Right atrium auricular region (tissue), 2 donors: ENCODE results near the gene NUFIP1. TPM values are rescaled to one million over a fixed set of nuclear protein-coding genes. Genes with fewer than 3 reads are reported as not detected.

ENCODE experiments used
- DNase-seq: peaks from one replicate; pipeline ENCODE4 v3.0.0-alpha.2; 2019; ENCODE audit warnings: low spot score
- H3K27ac ChIP-seq, 2 donors: fragments of 200-600 bp; sonication (generic); 1 replicate in 1 of 2; 2 replicates in 1 of 2; pipeline ENCODE4 v1.5.1; 2016 to 2019
- H3K27me3 ChIP-seq, 2 donors: fragments of 200-600 bp; sonication (generic); one replicate each; pipeline versions ENCODE4 v1.5.1 to v1.6.0; 2017 to 2019
- H3K36me3 ChIP-seq: fragments of 200-600 bp; sonication (generic); one replicate; pipeline ENCODE4 v1.5.1; 2016
- H3K4me1 ChIP-seq, 2 donors: fragments of 200-600 bp; sonication (generic); one replicate each; pipeline versions ENCODE4 v1.5.1 to v1.6.0; 2017 to 2019
- H3K4me3 ChIP-seq, 2 donors: fragments of 200-600 bp; sonication (generic); 1 replicate in 1 of 2; 2 replicates in 1 of 2; pipeline ENCODE4 v1.5.1; 2017 to 2019; ENCODE audit warnings: mild to moderate bottlenecking in 1 of 2, moderate library complexity in 1 of 2
- H3K9me3 ChIP-seq, 2 donors: fragments of 200-600 bp; sonication (generic); one replicate each; pipeline ENCODE4 v1.5.1; 2019
- CTCF ChIP-seq, 2 donors: fragments of 200-600 bp; sonication (generic); IDR thresholded peaks; one replicate each; pipeline ENCODE4 v1.5.1; 2019; ENCODE audit warnings: antibody characterized with exemption in 2 of 2
- total RNA-seq, 2 donors: library from RNA; depleted of rRNA; stranded (reverse); fragments of >200 nt; gene quantifications; one replicate each; pipeline ENCODE4 v1.1.0, GENCODE V29; 2016

Gene NUFIP1
- total RNA-seq, 2 donors from 2014 or later: 2.2 to 2.9 TPM

DNA sequence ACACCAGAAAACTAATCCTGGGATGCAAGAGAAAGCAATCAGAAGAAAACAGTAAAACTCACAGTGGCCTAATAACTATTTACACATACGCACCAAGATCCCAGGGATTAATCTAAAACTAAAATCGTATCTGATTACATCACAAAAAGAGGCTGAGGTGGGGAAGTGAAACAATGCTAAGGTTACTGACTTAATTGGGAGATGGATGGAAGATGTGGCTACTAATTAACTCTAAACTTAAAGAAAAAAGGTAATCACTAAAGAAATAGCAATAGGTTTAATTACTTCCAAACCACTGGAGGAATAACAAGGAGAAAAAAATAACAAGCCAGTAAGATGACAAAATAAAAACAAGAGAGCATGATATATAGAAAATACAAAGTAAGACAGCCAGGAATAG, 50.4 kb downstream of the NUFIP1 start:
- Histone ChIP-seq H3K27me3 (no peaks in the 10 kb centered on the region), H3K36me3 (no peaks in the 10 kb centered on the region)

DNA sequence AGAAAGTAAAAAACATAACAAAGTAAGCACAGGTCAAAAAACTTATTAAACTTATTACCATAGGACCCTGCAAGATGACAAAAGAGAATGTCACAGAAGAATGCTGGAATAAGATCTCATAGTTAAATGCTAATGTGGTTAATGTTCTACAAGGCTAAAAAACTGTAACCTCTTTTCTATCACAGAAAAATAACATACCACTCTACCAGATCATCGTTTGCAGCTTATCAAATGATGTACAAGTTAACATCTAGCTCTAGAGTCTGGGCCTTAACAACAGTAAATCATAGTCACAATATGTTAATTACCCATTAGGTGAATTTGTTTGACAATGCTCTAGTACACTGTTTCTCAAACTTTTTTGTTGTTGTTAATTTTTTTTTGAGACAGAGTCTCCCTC, 53.0 kb downstream of the NUFIP1 start:
- Histone ChIP-seq H3K9me3 (no peaks in the 10 kb centered on the region), H3K27ac (no peak overlapping the region), H3K4me1 (peaks cover 0 to 27% of the 10 kb centered on the region in 2 donors), H3K27me3 (no peaks in the 10 kb centered on the region), H3K36me3 (no peaks in the 10 kb centered on the region), H3K4me3 (no peak overlapping the region)
- no peak for TF ChIP-seq CTCF (IDR thresholded peaks at IDR 0.05)
- no peak for DNase-seq

More for the DNA sequence above, 50.4 kb downstream of the NUFIP1 start:
- DNase-seq: no peak
- no peak overlapping the region for H3K27ac ChIP-seq
- H3K4me3 ChIP-seq: no peak overlapping the region
- H3K9me3 ChIP-seq: no peaks in the 10 kb centered on the region
- no peak for TF ChIP-seq CTCF (IDR thresholded peaks at IDR 0.05)
- peaks cover 0 to 17% of the 10 kb centered on the region in 2 donors for H3K4me1 ChIP-seq

GRCh38 chr13:44934724-44935123, 54.5 kb downstream of the NUFIP1 start:
- peaks cover 0 to 27% of the 10 kb centered on the region in 2 donors for H3K4me1 ChIP-seq
- no peak for DNase-seq
- H3K9me3 ChIP-seq: no peaks in the 10 kb centered on the region
- H3K27ac ChIP-seq: no peak overlapping the region
- H3K4me3 ChIP-seq: no peak overlapping the region
- no peaks in the 10 kb centered on the region for H3K36me3 ChIP-seq
- no peak for TF ChIP-seq CTCF (IDR thresholded peaks at IDR 0.05)
- H3K27me3 ChIP-seq: no peaks in the 10 kb centered on the region

GRCh38 chr13:44932850-44933251, 56.4 kb downstream of the NUFIP1 start:
- DNase-seq: no peak
- no peaks in the 10 kb centered on the region for H3K36me3 ChIP-seq

DNA sequence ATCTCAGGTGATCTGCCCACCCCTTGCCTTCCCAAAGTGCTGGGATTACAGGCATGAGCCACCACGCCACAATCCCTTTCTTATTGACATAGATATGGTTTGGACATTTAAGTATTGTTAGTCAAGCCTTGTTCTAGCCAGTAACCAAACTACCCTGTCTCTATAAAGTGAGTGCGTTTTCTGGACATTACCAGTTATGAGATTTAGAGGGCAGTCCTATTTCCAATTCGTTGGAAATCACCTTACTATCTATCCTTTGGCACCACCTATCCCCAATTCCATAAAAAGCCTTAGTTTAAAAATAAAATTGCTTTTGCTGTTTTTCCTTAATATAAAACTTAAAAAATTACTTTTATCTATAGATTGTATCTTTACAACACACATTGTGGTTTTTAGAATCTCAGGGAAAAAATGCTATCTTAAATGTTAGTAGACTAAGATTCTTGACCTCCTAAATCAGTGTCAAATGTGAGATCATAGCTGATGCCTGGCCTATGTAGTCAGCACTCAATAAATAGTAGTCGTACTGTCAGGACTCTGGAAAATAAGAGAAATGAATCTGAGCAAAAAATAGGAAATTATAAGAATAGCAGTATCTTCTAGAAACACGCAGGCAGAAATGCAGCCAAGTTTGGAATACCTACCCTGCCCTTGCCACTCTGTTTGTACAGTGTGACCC, 57.0 kb downstream of the NUFIP1 start:
- peak overlapping the region; percentile 33 to 76 for H3K27ac ChIP-seq
- DNase-seq: no peak
- no peaks in the 10 kb centered on the region for H3K27me3 ChIP-seq
- TF ChIP-seq CTCF (IDR thresholded peaks at IDR 0.05): no peak
- H3K4me1 ChIP-seq: peaks cover 0 to 27% of the 10 kb centered on the region in 2 donors
- no peaks in the 10 kb centered on the region for H3K9me3 ChIP-seq
- H3K4me3 ChIP-seq: no peak overlapping the region
- H3K36me3 ChIP-seq: no peaks in the 10 kb centered on the region

More at GRCh38 chr13:44932850-44933251, 56.4 kb downstream of the NUFIP1 start:
- Histone ChIP-seq H3K27ac (peak overlapping the region; percentile 33 to 76), H3K27me3 (no peaks in the 10 kb centered on the region), H3K4me1 (peaks cover 0 to 27% of the 10 kb centered on the region in 2 donors), H3K4me3 (no peak overlapping the region), H3K9me3 (no peaks in the 10 kb centered on the region)
- no peak for TF ChIP-seq CTCF (IDR thresholded peaks at IDR 0.05)
